GM12873 (cell line): ENCODE data around the gene HTRA1.

Source experiments
- TF ChIP-seq, protein P1 (sequence below): IDR thresholded peaks from 2 replicates; pipeline ENCODE4 v1.5.1; 2012; ENCODE audit warnings: low read depth, mild to moderate bottlenecking, moderate library complexity, low read length, control low read depth; ENCODE audit not compliant: insufficient read depth; ENCODE audit errors: missing control alignments

Gene HTRA1

GRCh38 chr10:122505011-122505410, 43.7 kb downstream of the HTRA1 start:
- TF ChIP-seq, protein P1, sequence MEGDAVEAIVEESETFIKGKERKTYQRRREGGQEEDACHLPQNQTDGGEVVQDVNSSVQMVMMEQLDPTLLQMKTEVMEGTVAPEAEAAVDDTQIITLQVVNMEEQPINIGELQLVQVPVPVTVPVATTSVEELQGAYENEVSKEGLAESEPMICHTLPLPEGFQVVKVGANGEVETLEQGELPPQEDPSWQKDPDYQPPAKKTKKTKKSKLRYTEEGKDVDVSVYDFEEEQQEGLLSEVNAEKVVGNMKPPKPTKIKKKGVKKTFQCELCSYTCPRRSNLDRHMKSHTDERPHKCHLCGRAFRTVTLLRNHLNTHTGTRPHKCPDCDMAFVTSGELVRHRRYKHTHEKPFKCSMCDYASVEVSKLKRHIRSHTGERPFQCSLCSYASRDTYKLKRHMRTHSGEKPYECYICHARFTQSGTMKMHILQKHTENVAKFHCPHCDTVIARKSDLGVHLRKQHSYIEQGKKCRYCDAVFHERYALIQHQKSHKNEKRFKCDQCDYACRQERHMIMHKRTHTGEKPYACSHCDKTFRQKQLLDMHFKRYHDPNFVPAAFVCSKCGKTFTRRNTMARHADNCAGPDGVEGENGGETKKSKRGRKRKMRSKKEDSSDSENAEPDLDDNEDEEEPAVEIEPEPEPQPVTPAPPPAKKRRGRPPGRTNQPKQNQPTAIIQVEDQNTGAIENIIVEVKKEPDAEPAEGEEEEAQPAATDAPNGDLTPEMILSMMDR = no peak

GRCh38 chr10:122505885-122506645, 44.7 kb downstream of the HTRA1 start:
- TF ChIP-seq, protein P1 = no peak

DNA sequence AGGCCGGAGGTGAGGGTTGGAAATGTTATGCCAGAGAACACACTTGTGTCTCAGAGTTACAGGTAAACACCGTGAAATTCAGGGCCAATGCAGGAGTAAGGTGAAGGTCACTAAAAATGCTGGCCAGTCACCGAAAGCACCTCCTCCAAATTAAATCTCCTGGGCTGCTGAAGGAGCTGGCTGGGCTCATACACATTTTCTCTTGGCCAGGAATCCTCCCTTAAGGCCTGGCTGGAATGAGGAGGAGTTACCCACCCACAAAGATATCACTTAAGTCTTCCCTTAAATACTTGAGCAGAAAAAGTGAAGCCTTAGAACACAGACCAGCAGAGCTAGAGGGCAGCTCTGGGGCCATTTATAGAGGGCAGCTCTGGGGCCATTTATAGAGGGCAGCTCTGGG, 46.3 kb downstream of the HTRA1 start:
- TF ChIP-seq, protein P1 = no peak

DNA sequence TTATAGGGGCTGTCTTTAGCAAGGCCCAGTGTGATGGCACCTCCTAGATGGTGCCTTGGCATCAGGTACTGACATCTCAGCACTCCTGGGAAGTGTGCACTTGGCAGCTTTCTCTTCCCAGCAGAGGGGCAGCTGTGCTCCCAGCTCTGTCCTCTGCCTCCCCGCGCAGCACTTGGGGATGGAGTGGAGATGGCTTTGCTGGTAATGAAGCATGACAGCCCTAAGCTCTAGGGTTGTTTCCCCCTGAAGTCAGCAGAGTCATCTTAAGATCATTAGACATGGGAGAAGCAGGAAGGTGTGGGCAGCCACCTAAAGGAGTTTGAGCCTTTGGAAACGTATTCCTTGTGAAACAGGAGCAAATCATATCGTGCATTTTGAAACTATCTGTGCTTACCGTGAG, 46.7 kb downstream of the HTRA1 start:
- TF ChIP-seq, protein P1 = no peak

- TF ChIP-seq, protein P1 = no peak
These were observed 48.0 kb downstream of the HTRA1 start for GRCh38 chr10:122509323-122509722.

- TF ChIP-seq, protein P1 = no peak
These were observed 49.0 kb downstream of the HTRA1 start for GRCh38 chr10:122510326-122510725.

DNA sequence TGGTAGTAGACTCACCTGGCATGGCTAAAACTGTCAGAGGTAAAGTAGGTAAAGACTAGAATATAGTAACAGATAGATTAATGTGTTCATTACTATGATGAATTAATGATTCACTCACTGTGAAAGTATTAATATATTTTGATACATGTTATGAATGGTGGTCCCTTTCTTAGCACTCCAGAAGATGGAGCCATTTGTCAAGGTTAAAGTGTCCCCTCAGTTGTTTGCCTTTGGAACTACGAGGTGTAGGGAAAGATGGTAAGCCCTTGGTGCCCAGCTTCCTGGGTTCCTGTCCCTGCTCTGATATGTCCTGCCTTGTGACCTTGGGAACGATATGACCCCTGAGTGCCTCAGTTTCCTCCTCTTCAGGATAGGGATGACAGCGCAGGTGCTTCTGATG, 49.4 kb downstream of the HTRA1 start:
- TF ChIP-seq, protein P1 = no peak

DNA sequence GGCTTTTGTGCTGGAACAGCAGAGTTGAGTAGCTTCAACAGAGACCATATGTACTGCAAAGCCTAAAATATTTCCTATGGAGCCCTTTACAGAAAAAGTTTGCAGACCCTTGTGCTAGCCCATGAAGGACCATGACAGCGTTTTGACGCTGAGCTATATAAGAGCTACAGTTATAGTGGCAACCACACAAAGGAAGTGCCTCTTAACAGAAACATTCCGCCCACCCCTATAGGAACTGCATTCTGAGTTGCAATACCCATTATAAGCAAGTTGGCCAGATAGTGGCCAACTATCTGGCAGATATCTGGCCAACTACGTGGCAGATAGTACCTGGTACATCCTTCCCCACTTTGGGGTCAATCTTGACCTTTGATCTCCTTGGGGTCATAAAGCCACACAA, 51.7 kb downstream of the HTRA1 start:
- TF ChIP-seq, protein P1 = no peak
